Measurements from ENCODE around the gene DARS1.
A peak's percentile ranks its signal among the peaks of the same experiment; 100 is the strongest.

Gene DARS1

DNA sequence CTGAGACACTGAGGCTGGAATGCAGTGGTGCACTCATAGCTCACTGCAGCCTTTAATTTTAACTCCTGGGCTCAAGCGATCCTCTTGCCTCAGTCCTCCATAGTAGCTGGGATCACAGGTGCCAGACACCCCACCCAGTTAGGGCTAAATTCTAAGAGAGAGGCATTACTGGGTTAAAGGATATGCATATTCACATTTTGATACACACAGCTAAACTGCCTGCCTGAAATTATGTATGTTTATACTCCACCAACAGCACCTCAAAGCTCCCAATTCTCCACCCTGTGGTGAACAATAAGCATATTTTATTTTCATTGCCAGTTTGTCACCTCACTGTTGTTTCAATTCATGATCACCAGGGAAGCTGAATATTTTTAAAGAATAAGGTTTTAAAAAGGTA lies 90.5 kb downstream of the DARS1 start:
- H3K79me2 ChIP-seq (ENCODE audit: insufficient read depth, low read length), result no peaks in the 10 kb centered on the region
- H2AFZ ChIP-seq (ENCODE audit: low read length), result no peak overlapping the region
- peaks cover 13% of the 10 kb centered on the region for H3K4me1 ChIP-seq (ENCODE audit: insufficient read depth, low read length, poor library complexity, severe bottlenecking)
- H4K20me1 ChIP-seq (ENCODE audit: insufficient read depth, low read length, poor library complexity, severe bottlenecking), result no peaks in the 10 kb centered on the region
- no peak overlapping the region for H3K4me3 ChIP-seq (ENCODE audit: low read length, poor library complexity, severe bottlenecking)
- no peaks in the 10 kb centered on the region for H3F3A ChIP-seq (ENCODE audit: low read depth)
- no peaks in the 10 kb centered on the region for H3K9me2 ChIP-seq (replicated peaks; ENCODE audit: low read depth, low read length)
- H3K36me3 ChIP-seq (ENCODE audit: insufficient read depth, low read length), result no peaks in the 10 kb centered on the region
- no peaks in the 10 kb centered on the region for H3K9me3 ChIP-seq (ENCODE audit: insufficient read depth, low read depth, low read length)
- H3K27me3 ChIP-seq (ENCODE audit: insufficient read depth, low read length, poor library complexity, severe bottlenecking), result no peaks in the 10 kb centered on the region
- no peak overlapping the region for H3K9ac ChIP-seq (ENCODE audit: low read depth, low read length, poor library complexity, severe bottlenecking)
- TF ChIP-seq CTCF (conservative IDR thresholded peaks at IDR 0.05; ENCODE audit: low read length) (no peak), EZH2phosphoT487 (IDR thresholded peaks at IDR 0.05; ENCODE audit: borderline replicate concordance) (no peak)
- H3K4me2 ChIP-seq (ENCODE audit: low read depth, low read length, poor library complexity, severe bottlenecking), result no peak overlapping the region

DNA sequence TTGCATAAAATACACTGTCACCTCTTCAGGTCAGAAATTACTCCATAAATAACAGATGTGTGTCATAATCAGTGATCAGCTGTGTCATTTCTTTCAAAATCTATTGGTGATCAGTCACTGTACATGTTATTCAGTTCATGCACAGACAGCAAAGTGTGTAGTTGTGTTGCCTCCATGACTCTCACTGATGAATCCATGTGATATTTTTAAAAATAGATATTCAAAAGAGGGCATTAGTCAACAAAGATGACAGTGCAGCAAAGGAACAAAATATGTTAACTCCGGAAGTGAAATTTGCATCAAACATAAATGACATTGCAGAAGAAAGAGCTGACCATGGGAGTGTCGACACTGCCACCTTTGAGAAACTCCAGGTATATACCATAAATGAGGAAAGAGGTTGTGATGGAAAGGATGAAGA lies 92.0 kb downstream of the DARS1 start:
- H3K27me3 ChIP-seq (ENCODE audit: insufficient read depth, low read length, poor library complexity, severe bottlenecking), result no peaks in the 10 kb centered on the region
- no peak overlapping the region for H3K4me2 ChIP-seq (ENCODE audit: low read depth, low read length, poor library complexity, severe bottlenecking)
- H4K20me1 ChIP-seq (ENCODE audit: insufficient read depth, low read length, poor library complexity, severe bottlenecking), result no peaks in the 10 kb centered on the region
- H3K9me2 ChIP-seq (replicated peaks; ENCODE audit: low read depth, low read length), result no peaks in the 10 kb centered on the region
- no peak overlapping the region for H3K9ac ChIP-seq (ENCODE audit: low read depth, low read length, poor library complexity, severe bottlenecking)
- H3K36me3 ChIP-seq (ENCODE audit: insufficient read depth, low read length), result no peaks in the 10 kb centered on the region
- no peaks in the 10 kb centered on the region for H3K9me3 ChIP-seq (ENCODE audit: insufficient read depth, low read depth, low read length)
- TF ChIP-seq EZH2phosphoT487 (IDR thresholded peaks at IDR 0.05; ENCODE audit: borderline replicate concordance) (no peak), CTCF (conservative IDR thresholded peaks at IDR 0.05; ENCODE audit: low read length) (no peak)
- no peak overlapping the region for H3K4me3 ChIP-seq (ENCODE audit: low read length, poor library complexity, severe bottlenecking)
- peaks cover 13% of the 10 kb centered on the region for H3K4me1 ChIP-seq (ENCODE audit: insufficient read depth, low read length, poor library complexity, severe bottlenecking)
- H2AFZ ChIP-seq (ENCODE audit: low read length), result no peak overlapping the region
- no peaks in the 10 kb centered on the region for H3K79me2 ChIP-seq (ENCODE audit: insufficient read depth, low read length)
- H3F3A ChIP-seq (ENCODE audit: low read depth), result no peaks in the 10 kb centered on the region

DNA sequence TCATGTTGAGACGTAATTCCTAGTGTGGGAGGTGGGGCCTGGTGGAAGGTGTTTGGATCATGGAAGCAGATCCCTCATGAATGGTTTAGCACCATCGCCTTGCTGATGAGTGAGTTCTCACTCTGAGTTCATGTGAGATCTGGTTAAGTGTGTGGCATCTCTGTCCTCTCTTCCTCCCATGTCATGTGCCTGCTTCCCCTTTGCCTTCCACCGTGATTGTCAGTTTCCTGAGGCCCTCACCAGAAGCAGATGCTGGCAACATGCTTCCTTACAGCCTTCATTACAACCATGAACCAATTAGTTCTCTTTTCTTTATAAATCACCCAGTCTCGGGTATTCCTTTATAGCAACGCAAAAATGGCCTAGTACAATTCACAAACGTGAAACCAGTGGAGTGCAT lies 94.6 kb downstream of the DARS1 start:
- Histone ChIP-seq H3K9me2 (replicated peaks; ENCODE audit: low read depth, low read length) (no peaks in the 10 kb centered on the region), H3K4me1 (ENCODE audit: insufficient read depth, low read length, poor library complexity, severe bottlenecking) (peaks cover 13% of the 10 kb centered on the region), H3K4me3 (ENCODE audit: low read length, poor library complexity, severe bottlenecking) (no peak overlapping the region), H2AFZ (ENCODE audit: low read length) (peak overlapping the region; percentile 83), H3K9me3 (ENCODE audit: insufficient read depth, low read depth, low read length) (no peaks in the 10 kb centered on the region), H3F3A (ENCODE audit: low read depth) (no peaks in the 10 kb centered on the region), H3K9ac (ENCODE audit: low read depth, low read length, poor library complexity, severe bottlenecking) (no peak overlapping the region), H3K27me3 (ENCODE audit: insufficient read depth, low read length, poor library complexity, severe bottlenecking) (no peaks in the 10 kb centered on the region), H3K36me3 (ENCODE audit: insufficient read depth, low read length) (no peaks in the 10 kb centered on the region), H3K79me2 (ENCODE audit: insufficient read depth, low read length) (no peaks in the 10 kb centered on the region), H4K20me1 (ENCODE audit: insufficient read depth, low read length, poor library complexity, severe bottlenecking) (no peaks in the 10 kb centered on the region), H3K4me2 (ENCODE audit: low read depth, low read length, poor library complexity, severe bottlenecking) (no peak overlapping the region)
- TF ChIP-seq CTCF (conservative IDR thresholded peaks at IDR 0.05; ENCODE audit: low read length) (no peak), EZH2phosphoT487 (IDR thresholded peaks at IDR 0.05; ENCODE audit: borderline replicate concordance) (no peak)
